Measurements from ENCODE around the gene SLC8A1. TPM values are rescaled to one million over a fixed set of nuclear protein-coding genes. Genes with fewer than 3 reads are reported as not detected.
A peak's percentile ranks its signal among the peaks of the same experiment; 100 is the strongest.

Gene SLC8A1
- total and polyA plus RNA-seq, 3 donors from 2014 or later = 1.4 to 3.6 (median 3.2) TPM

DNA sequence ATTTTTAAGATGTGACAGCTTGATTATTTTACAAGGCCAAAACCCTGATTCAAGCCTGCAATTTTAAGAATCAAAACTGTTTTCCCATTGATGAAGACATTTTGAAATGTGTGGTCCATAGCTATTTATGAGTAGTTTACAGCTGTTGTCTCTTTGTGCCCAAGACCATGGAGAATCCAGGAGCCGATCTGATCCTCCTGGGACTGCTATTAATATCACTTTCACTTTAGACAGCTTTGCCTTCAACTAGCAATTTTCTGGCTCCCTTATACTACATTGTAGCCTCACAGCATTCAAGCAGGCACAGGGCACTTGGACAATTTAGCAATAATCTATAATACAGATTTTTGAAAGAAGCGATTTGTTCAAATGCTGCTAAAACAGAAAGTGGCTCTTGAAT, 172.9 kb downstream of the SLC8A1 start:
- no peak for DNase-seq
- H3K9me3 ChIP-seq = no peaks in the 10 kb centered on the region
- H3K27ac ChIP-seq = peak overlapping the region in 1 of 2 donors; percentile 83
- H3K4me1 ChIP-seq = peaks cover 28% of the 10 kb centered on the region
- intact Hi-C loops (cut with DNase I; ENCODE audit: low total_unique reads) = no loop called here
- TF ChIP-seq, protein P1, sequence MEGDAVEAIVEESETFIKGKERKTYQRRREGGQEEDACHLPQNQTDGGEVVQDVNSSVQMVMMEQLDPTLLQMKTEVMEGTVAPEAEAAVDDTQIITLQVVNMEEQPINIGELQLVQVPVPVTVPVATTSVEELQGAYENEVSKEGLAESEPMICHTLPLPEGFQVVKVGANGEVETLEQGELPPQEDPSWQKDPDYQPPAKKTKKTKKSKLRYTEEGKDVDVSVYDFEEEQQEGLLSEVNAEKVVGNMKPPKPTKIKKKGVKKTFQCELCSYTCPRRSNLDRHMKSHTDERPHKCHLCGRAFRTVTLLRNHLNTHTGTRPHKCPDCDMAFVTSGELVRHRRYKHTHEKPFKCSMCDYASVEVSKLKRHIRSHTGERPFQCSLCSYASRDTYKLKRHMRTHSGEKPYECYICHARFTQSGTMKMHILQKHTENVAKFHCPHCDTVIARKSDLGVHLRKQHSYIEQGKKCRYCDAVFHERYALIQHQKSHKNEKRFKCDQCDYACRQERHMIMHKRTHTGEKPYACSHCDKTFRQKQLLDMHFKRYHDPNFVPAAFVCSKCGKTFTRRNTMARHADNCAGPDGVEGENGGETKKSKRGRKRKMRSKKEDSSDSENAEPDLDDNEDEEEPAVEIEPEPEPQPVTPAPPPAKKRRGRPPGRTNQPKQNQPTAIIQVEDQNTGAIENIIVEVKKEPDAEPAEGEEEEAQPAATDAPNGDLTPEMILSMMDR (IDR thresholded peaks at IDR 0.05) = no peak
- TF ChIP-seq POLR2A (IDR thresholded peaks at IDR 0.05) = no peak
- H3K4me3 ChIP-seq = no peak overlapping the region
- no peaks in the 10 kb centered on the region for H3K27me3 ChIP-seq
- no peaks in the 10 kb centered on the region for H3K36me3 ChIP-seq (ENCODE audit: low read depth, missing control alignments)
- 53 to 71% methylated on average over 2 of the region's 2 CpGs for WGBS, 2 donors

DNA sequence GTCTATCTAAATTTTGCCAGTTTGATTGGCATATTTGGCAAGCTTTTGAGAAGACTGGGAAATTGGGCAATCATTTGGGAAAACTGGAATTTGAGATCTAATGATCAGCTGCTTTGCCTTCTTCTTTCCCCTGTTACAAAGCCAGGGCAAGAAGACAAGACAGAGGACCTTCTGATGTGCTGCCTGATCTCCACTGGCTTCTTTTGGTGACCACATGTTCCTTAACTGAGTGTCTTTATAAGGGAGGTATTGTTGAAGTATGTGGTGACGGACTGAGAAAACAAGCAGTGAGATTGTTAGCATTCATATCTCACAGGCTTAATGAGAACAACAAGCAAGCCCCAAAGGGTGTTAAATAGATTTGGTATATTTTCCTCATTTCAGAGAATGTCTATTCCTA, 175.8 kb downstream of the SLC8A1 start:
- no peaks in the 10 kb centered on the region for H3K36me3 ChIP-seq (ENCODE audit: low read depth, missing control alignments)
- H3K4me1 ChIP-seq = peaks cover 3% of the 10 kb centered on the region
- no peaks in the 10 kb centered on the region for H3K9me3 ChIP-seq
- H3K27ac ChIP-seq = no peak overlapping the region
- H3K27me3 ChIP-seq = no peaks in the 10 kb centered on the region
- no peak overlapping the region for H3K4me3 ChIP-seq
- intact Hi-C loops (cut with DNase I; ENCODE audit: low total_unique reads) = no loop called here
- WGBS, 2 donors = 76 to 83% methylated on average over 1 of the region's 1 CpG
- TF ChIP-seq POLR2A (IDR thresholded peaks at IDR 0.05) = no peak
- TF ChIP-seq, protein P1 (IDR thresholded peaks at IDR 0.05) = no peak
- no peak for DNase-seq

DNA sequence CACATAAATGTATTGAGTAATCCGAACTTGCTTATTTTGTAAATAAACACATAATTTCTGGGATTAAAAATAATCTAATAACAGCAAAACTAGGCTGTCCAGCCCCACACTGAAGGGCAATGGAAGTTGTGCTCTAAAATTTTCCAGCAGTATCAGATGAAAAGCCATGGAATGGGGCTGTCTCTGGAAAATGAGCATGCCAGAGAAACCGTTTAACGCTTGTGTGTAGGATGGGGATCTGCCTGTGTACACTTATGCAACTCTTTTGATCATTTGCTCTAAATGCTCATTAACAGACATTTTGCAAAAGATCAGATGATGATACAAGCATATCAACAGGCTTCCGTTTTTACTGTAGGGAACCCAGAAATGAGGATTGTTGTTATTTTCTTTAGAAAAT, 177.6 kb downstream of the SLC8A1 start:
- no peak overlapping the region for H3K4me3 ChIP-seq
- WGBS, 2 donors = 80 to 95% methylated on average over 4 of the region's 4 CpGs
- H3K27me3 ChIP-seq = no peaks in the 10 kb centered on the region
- H3K4me1 ChIP-seq = no peaks in the 10 kb centered on the region
- H3K27ac ChIP-seq = no peak overlapping the region
- DNase-seq = no peak
- no peaks in the 10 kb centered on the region for H3K36me3 ChIP-seq (ENCODE audit: low read depth, missing control alignments)
- intact Hi-C loops (cut with DNase I; ENCODE audit: low total_unique reads) = no loop called here
- H3K9me3 ChIP-seq = no peaks in the 10 kb centered on the region
- TF ChIP-seq, protein P1 (IDR thresholded peaks at IDR 0.05) = no peak
- TF ChIP-seq POLR2A (IDR thresholded peaks at IDR 0.05) = no peak

DNA sequence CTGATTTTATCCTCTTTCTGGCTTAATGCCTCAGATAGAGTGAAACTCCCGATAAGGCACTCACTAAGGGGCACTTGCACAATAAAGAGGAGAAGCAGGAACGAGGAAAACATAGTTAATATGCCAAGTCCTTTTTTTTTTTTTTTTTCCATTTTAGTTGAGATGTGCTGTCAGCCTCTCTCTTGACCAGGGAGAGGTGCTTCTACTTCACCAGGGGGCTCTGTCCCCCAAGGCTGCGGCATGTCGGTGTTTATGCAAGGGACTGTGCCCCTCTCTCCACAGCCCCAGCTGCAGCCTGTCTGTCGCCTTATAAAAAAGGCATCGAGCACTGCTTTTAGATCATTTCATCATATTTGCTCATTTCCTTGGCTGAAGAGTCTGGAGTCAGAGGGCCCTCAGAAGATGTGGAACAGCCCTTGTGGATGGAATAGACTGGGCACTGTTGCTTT, 178.1 kb downstream of the SLC8A1 start:
- 78 to 79% methylated on average over 6 of the region's 6 CpGs for WGBS, 2 donors
- no peak for TF ChIP-seq POLR2A (IDR thresholded peaks at IDR 0.05)
- TF ChIP-seq, protein P1 (IDR thresholded peaks at IDR 0.05) = no peak
- no peak overlapping the region for H3K27ac ChIP-seq
- H3K36me3 ChIP-seq (ENCODE audit: low read depth, missing control alignments) = no peaks in the 10 kb centered on the region
- no peak for DNase-seq
- H3K9me3 ChIP-seq = no peaks in the 10 kb centered on the region
- intact Hi-C loops (cut with DNase I; ENCODE audit: low total_unique reads) = no loop called here
- no peak overlapping the region for H3K4me3 ChIP-seq
- no peaks in the 10 kb centered on the region for H3K27me3 ChIP-seq
- H3K4me1 ChIP-seq = no peaks in the 10 kb centered on the region

DNA sequence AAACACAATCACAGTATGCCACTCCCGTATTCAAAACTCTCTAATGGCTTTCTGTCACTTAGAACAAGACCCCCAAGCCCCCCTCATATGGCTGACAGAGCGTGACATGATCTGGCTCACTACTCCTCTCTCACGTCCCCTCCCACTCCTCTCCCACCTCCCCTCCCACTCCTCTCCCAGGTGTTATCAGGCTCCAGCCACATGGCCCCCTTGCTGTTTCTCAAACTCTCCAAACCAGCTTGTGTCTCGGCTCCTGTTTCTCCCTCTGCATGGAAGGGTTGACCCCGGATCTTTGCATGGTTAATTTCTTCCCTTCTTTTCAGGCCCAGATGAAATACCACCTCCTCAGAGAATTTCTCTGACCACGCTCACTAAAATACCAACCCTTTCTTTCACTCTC, 180.8 kb downstream of the SLC8A1 start:
- Histone ChIP-seq H3K4me1 (no peaks in the 10 kb centered on the region), H3K27me3 (no peaks in the 10 kb centered on the region), H3K4me3 (no peak overlapping the region), H3K36me3 (ENCODE audit: low read depth, missing control alignments) (no peaks in the 10 kb centered on the region), H3K27ac (no peak overlapping the region), H3K9me3 (no peaks in the 10 kb centered on the region)
- intact Hi-C loops (cut with DNase I; ENCODE audit: low total_unique reads) = no loop called here
- TF ChIP-seq, protein P1 (IDR thresholded peaks at IDR 0.05) = no peak
- no peak for TF ChIP-seq POLR2A (IDR thresholded peaks at IDR 0.05)
- WGBS, 2 donors = 82 to 86% methylated on average over 6 of the region's 6 CpGs
- DNase-seq = no peak

All from testis (tissue), 3 donors.